Psoas muscle (tissue), 8 donors: Measurements from ENCODE around the gene C1orf198. TPM values are rescaled to one million over a fixed set of nuclear protein-coding genes. Genes with fewer than 3 reads are reported as not detected.

Experiments used
- ATAC-seq, 4 donors: fragments of 200-7000 bp; cut with Tn5 transposase; one replicate each; pipeline ENCODE4 v1.9.1; 2020; ENCODE audit warnings: moderate library complexity in 3 of 4, mild to moderate bottlenecking in 2 of 4
- DNase-seq, 2 donors: peaks; one replicate each; pipeline ENCODE4 v3.0.0-alpha.2; 2020
- H3K27ac ChIP-seq: fragments of 200-600 bp; one replicate; pipeline ENCODE4 v1.8.0; 2022
- H3K27me3 ChIP-seq, 3 donors: fragments of 200-600 bp in 1 of 3; one replicate each; pipeline versions ENCODE4 v1.6.1 to v1.8.0; 2013 to 2022; ENCODE audit warnings: low read length in 2 of 3, mild to moderate bottlenecking in 2 of 3, moderate library complexity in 1 of 3; ENCODE audit not compliant: insufficient read depth in 3 of 3
- H3K36me3 ChIP-seq, 2 donors: fragments of 200-600 bp in 1 of 2; one replicate each; pipeline versions ENCODE4 v1.6.1 to v1.8.0; 2013 to 2022; ENCODE audit warnings: low read depth in 1 of 2, mild to moderate bottlenecking in 1 of 2, moderate library complexity in 1 of 2; ENCODE audit not compliant: insufficient read depth in 1 of 2
- H3K4me1 ChIP-seq: fragments of 200-600 bp; one replicate; pipeline ENCODE4 v1.8.0; 2022
- H3K4me3 ChIP-seq: fragments of 200-600 bp; one replicate; pipeline ENCODE4 v1.8.0; 2022; ENCODE audit warnings: mild to moderate bottlenecking
- H3K9me3 ChIP-seq: fragments of 200-600 bp; one replicate; pipeline ENCODE4 v1.8.0; 2022
- CTCF ChIP-seq: fragments of 200-600 bp; IDR thresholded peaks from one replicate; pipeline ENCODE4 v1.8.0; 2022; ENCODE audit warnings: antibody characterized with exemption
- WGBS, 3 donors: extraction: QIAGEN DNeasy Blood & Tissue Kit; methylation state at CpG; one replicate each; pipeline versions ENCODE4 v1.1.6 to v1.1.7; 2013; 5-methylcytosine and 5-hydroxymethylcytosine counted together
- intact Hi-C, 2 donors: fragments of 100-400 bp; cut with DNase I; formaldehyde crosslinking; loops; one replicate each; pipeline versions ENCODE4 v1.11.0 to v1.14.2; 2022
- polyA plus RNA-seq, 3 donors: library from polyadenylated mRNA; stranded (reverse); fragments of 200-250 nt; gene quantifications; one replicate each; pipeline ENCODE4 v1.2.3, GENCODE V29; 2013
- total RNA-seq, 4 donors: library from RNA; stranded (reverse); fragmentation: NEBNext Ultra II Directional in 2 of 4; extraction: Animal tissue kit (Norgen Biotek cat#: 25700) in 2 of 4; gene quantifications; one replicate each; pipeline versions ENCODE4 v1.2.1 to v1.2.4, GENCODE V29; 2021 to 2023
- donor health status: healthy with polysubstance abuse.
- donor health status: DM: no; HTN: no; CAD: no; lungs with moderate emphysema.
- donor health status: Bipolar disorder and iron deficiency.
- donor health status: healthy.
- donor health status: DM: yes; HTN: yes; CAD: no.
- donor health status: DM: no; HTN: no; CAD: no.
- donor health status: DM: no; HTN: no; CAD: no.
- donor health status: DM: yes; HTN: yes; CAD: no.

The C1orf198 gene
- total and polyA plus RNA-seq, 7 donors: 32.0 to 122 (median 81.8) TPM

GRCh38 chr1:230853731-230854130 lies 14.6 kb downstream of the C1orf198 start:
- no peak for TF ChIP-seq CTCF
- ATAC-seq (peak; percentile 39 to 78 (median 60)), DNase-seq (no peak)
- intact Hi-C loops: no loop called here
- Histone ChIP-seq H3K9me3 (no peaks in the 10 kb centered on the region), H3K4me1 (peaks cover 48% of the 10 kb centered on the region), H3K27me3 (no peaks in the 10 kb centered on the region), H3K27ac (peak overlapping the region; percentile 40), H3K4me3 (no peak overlapping the region), H3K36me3 (peaks cover 0 to 28% of the 10 kb centered on the region in 2 donors)
- WGBS, 3 donors: 29 to 52% (median 39%) methylated on average over 3 of the region's 3 CpGs

GRCh38 chr1:230852959-230853358 lies 15.4 kb downstream of the C1orf198 start:
- Histone ChIP-seq H3K27ac (peak overlapping the region; percentile 40), H3K4me1 (peaks cover 54% of the 10 kb centered on the region), H3K36me3 (peaks cover 0 to 28% of the 10 kb centered on the region in 2 donors), H3K9me3 (no peaks in the 10 kb centered on the region), H3K27me3 (no peaks in the 10 kb centered on the region), H3K4me3 (no peak overlapping the region)
- 88 to 92% (median 89%) methylated on average over 8 of the region's 8 CpGs for WGBS, 3 donors
- no peak for TF ChIP-seq CTCF
- no peak for DNase-seq
- intact Hi-C loops: no loop called here
- ATAC-seq: no peak

GRCh38 chr1:230851291-230851691 lies 17.0 kb downstream of the C1orf198 start:
- no peak overlapping the region for H3K4me3 ChIP-seq
- peaks cover 56% of the 10 kb centered on the region for H3K4me1 ChIP-seq
- no peaks in the 10 kb centered on the region for H3K27me3 ChIP-seq
- DNase-seq: no peak
- H3K9me3 ChIP-seq: no peaks in the 10 kb centered on the region
- no peak for TF ChIP-seq CTCF
- H3K36me3 ChIP-seq: peaks cover 0 to 28% of the 10 kb centered on the region in 2 donors
- intact Hi-C loops: no loop called here
- ATAC-seq: no peak
- 79 to 91% (median 85%) methylated on average over 5 of the region's 5 CpGs for WGBS, 3 donors
- no peak overlapping the region for H3K27ac ChIP-seq

GRCh38 chr1:230850547-230850946 lies 17.8 kb downstream of the C1orf198 start:
- H3K27ac ChIP-seq: no peak overlapping the region

More at GRCh38 chr1:230850547-230850946, 17.8 kb downstream of the C1orf198 start:
- Histone ChIP-seq H3K4me3 (no peak overlapping the region), H3K27me3 (no peaks in the 10 kb centered on the region), H3K36me3 (peaks cover 0 to 28% of the 10 kb centered on the region in 2 donors), H3K9me3 (no peaks in the 10 kb centered on the region), H3K4me1 (peaks cover 51% of the 10 kb centered on the region)
- TF ChIP-seq CTCF: no peak
- intact Hi-C loops: no loop called here
- ATAC-seq (no peak), DNase-seq (no peak)
- 80 to 98% (median 94%) methylated on average over 8 of the region's 8 CpGs for WGBS, 3 donors
